GM18526 (cell line): ENCODE results near the gene CDC25C.

Source experiments
- POLR2A ChIP-seq: IDR thresholded peaks from 3 replicates; pipeline ENCODE4 v1.6.1; 2011; ENCODE audit not compliant: insufficient read length; ENCODE audit errors: extremely low read depth

Gene CDC25C

DNA sequence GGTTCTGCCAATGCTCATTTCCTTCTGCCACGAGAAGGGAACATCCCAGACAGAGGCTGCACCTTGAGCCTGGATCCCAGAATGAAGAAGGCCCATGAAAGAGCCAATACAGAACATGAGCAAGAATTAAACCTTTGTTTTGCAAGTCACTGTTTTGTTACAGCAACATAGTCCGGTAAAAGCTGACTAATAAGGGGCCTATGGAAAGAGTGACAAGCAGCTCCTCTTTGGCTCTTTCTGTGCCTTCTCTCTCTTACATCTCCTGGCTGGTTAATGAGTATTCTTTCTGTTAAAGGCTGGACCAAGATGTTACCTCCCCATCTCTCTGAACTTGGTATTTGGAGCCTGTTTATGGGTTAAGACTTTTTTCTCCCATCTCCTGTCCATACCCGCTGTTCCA lies 68.0 kb downstream of the CDC25C start:
- TF ChIP-seq POLR2A, result no peak

- TF ChIP-seq POLR2A, result no peak
These were observed 72.8 kb downstream of the CDC25C start for GRCh38 chr5:138258704-138259292.

GRCh38 chr5:138257583-138257982 lies 74.0 kb downstream of the CDC25C start:
- TF ChIP-seq POLR2A, result no peak

- TF ChIP-seq POLR2A, result no peak
These were observed 78.7 kb downstream of the CDC25C start for GRCh38 chr5:138252944-138253343.

GRCh38 chr5:138246822-138247221 lies 84.8 kb downstream of the CDC25C start:
- no peak for TF ChIP-seq POLR2A

GRCh38 chr5:138246334-138246733 lies 85.3 kb downstream of the CDC25C start:
- TF ChIP-seq POLR2A, result no peak

- TF ChIP-seq POLR2A, result no peak
These were observed 85.9 kb downstream of the CDC25C start for GRCh38 chr5:138245717-138246116.

- TF ChIP-seq POLR2A, result no peak
These were observed 87.8 kb downstream of the CDC25C start for GRCh38 chr5:138243794-138244193.

DNA sequence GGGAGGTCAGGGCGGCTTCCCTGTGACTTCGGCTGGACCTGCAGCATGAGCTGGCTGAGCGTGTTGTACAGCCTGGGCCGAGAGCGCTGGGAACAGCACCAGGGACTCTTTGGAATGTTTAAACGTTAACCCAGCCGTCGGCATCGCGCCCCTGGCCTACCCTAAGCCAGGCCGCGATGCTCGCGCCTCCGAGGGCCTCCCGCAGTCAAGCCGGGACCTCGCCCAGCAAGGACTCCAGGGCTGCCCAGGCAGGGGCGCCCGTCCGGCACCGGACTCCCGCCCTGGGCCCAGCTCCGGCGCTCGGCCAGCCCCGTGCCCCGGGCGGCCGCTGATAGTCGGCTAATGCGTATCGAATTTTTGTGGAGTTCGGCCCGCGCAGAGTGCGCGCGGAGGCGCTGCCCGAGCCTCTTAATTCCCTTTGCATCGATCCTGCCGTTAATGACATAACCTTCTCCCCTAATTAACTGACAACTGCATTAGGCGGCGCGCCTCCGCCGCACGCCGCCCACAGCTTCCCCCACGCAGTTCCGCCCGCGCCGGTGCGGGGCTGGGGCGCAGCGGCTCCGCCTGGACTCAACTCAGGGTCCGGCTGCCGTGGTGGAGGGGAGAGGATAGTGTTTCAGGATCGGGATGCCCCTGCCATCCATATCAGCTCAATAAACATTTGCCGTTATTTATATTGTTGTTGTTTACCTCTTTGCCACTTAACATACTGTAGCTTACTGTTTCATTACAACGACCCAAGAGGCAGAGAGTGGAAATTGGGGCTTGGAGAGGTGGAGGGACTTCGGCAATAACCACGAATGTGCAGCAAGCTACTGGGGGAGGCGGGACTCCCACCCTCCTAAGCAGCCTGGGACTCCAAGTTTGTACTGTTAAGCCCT lies 89.7 kb downstream of the CDC25C start:
- TF ChIP-seq POLR2A, result no peak

DNA sequence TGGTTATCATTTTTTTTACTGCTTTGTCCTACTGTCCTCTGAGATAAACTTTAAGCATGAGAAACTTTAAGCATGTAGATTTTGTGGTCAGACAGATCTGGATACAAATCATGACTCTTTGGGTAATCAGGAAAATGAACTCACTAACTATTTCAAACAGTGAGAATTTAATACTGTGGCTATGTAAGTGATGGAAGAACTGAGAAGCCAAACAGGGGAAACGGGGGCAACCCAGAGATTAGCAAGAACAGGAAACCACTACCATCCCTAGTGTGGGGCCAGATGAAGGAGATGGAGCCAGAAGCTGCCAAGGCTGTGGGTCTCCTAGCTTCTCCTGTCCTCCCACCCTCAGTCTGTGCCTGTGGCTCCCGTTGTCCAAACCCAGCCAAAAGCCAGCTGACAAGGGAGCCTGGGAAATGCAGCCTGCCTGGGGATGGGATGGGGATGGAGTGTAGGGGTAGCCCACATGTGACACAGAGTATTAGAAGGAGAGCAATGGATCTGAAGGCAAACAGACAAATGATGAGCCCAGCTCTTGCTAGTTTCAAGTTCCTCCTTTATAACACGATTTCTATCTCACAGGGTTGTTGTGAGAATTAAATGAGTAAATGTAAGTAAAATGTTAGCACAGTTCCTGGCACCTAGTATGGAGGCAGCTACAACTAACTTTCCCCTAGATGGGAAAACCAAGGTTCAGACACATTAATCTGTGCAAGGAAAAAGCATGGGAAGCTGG lies 90.8 kb downstream of the CDC25C start:
- no peak for TF ChIP-seq POLR2A

DNA sequence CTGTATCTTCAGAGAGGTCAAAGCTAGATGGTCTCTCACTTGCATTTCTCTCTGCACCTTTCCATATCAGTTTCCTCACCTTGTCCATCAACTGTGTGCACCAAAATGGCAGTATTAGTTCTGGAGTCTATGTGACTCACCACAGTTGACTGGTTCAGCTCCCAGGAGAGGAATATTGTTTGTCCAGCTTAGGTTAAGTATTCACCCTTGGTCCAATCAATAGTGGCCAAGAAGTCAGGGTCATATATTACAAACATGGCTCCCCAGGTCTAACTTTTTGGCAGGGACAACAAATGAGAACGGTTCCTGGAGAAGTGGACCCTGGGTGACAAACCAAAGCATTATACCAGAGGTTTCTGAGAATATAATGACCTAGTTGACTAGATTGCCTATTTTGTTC lies 93.6 kb downstream of the CDC25C start:
- no peak for TF ChIP-seq POLR2A
